GM12865 (cell line): ENCODE results near the gene FBXL17.
A peak's percentile ranks its signal among the peaks of the same experiment; 100 is the strongest.

Source experiments
- DNase-seq: peaks from one replicate; pipeline ENCODE4 v3.0.0; 2010; ENCODE audit warnings: low read depth
- H3K4me3 ChIP-seq: 2 replicates; pipeline ENCODE4 v1.5.1; 2011; ENCODE audit warnings: mild to moderate bottlenecking, low read depth, low read length, control low read depth
- TF ChIP-seq, protein P1 (sequence below): IDR thresholded peaks from 2 replicates; pipeline ENCODE4 v1.5.1; 2011; ENCODE audit warnings: low read length, control low read depth, low read depth, inconsistent platforms; ENCODE audit not compliant: insufficient read depth; ENCODE audit errors: missing control alignments

Gene FBXL17

DNA sequence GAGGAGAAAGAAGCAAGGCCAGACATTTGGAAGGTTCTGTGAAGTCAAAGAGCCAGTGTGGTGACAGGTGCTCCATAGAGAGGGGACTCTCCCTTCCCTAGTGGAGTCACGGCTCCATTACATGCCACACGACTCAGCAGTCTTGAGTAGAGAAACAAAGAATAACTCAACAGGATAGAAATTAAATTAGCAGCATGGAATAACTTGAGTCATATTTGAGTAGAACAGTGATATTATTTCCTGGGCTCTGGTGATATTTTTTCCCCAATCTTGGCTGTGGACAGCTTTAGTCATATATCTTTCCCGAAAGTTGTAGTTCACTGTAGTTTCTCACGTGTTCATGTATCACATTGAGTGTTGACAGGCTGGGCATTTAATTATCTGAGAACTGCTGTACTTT, 561.5 kb downstream of the FBXL17 start:
- TF ChIP-seq, protein P1, sequence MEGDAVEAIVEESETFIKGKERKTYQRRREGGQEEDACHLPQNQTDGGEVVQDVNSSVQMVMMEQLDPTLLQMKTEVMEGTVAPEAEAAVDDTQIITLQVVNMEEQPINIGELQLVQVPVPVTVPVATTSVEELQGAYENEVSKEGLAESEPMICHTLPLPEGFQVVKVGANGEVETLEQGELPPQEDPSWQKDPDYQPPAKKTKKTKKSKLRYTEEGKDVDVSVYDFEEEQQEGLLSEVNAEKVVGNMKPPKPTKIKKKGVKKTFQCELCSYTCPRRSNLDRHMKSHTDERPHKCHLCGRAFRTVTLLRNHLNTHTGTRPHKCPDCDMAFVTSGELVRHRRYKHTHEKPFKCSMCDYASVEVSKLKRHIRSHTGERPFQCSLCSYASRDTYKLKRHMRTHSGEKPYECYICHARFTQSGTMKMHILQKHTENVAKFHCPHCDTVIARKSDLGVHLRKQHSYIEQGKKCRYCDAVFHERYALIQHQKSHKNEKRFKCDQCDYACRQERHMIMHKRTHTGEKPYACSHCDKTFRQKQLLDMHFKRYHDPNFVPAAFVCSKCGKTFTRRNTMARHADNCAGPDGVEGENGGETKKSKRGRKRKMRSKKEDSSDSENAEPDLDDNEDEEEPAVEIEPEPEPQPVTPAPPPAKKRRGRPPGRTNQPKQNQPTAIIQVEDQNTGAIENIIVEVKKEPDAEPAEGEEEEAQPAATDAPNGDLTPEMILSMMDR: no peak
- peak; percentile 23 for DNase-seq
- no peak overlapping the region for H3K4me3 ChIP-seq

GRCh38 chr5:107817951-107818350, 563.9 kb downstream of the FBXL17 start:
- TF ChIP-seq, protein P1: no peak
- DNase-seq: no peak
- no peak overlapping the region for H3K4me3 ChIP-seq

GRCh38 chr5:107817436-107817835, 564.5 kb downstream of the FBXL17 start:
- TF ChIP-seq, protein P1: no peak
- DNase-seq: no peak
- H3K4me3 ChIP-seq: no peak overlapping the region

DNA sequence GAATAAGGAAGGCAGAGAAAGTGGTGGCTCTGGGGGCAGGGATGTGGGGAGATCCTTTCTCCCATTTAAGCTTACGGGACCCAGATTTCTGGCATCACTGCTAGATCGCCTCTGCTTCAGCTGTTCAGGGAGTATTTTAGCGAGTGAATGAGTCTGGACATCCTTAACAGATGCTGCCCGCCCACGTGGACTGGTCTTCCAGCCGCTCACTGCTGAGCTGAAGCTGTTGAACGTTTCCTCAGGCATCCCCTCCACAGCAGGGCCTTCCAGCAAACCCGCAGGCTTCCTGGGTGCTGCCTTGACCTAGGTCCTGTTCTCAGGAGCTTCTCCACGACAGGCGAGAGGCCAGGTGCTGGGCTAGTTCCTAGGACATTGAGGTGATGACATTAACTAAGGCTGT, 566.8 kb downstream of the FBXL17 start:
- DNase-seq: no peak
- TF ChIP-seq, protein P1: no peak
- no peak overlapping the region for H3K4me3 ChIP-seq

GRCh38 chr5:107814183-107814827, 567.6 kb downstream of the FBXL17 start:
- TF ChIP-seq, protein P1: no peak
- H3K4me3 ChIP-seq: no peak overlapping the region
- DNase-seq: no peak

DNA sequence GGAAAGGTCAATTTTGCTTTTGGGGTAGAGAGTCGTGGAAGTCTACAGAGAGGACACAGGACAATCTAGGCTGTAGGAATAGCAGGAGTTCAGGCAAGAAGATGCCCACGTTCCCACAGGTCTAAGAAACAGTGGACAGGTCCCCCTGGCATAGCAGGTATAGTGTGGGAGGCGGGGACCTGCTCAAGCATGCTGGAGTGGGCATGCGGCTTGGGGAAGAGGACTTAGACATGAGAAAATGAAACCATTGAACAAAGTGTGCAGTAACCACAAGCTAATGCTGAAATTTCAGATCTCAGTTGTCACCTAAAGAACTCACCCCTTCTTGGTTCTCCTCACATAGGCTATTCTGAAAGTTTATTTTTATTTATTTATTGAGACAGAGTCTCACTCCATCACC, 568.3 kb downstream of the FBXL17 start:
- no peak overlapping the region for H3K4me3 ChIP-seq
- peak; percentile 85 for DNase-seq
- TF ChIP-seq, protein P1: no peak

DNA sequence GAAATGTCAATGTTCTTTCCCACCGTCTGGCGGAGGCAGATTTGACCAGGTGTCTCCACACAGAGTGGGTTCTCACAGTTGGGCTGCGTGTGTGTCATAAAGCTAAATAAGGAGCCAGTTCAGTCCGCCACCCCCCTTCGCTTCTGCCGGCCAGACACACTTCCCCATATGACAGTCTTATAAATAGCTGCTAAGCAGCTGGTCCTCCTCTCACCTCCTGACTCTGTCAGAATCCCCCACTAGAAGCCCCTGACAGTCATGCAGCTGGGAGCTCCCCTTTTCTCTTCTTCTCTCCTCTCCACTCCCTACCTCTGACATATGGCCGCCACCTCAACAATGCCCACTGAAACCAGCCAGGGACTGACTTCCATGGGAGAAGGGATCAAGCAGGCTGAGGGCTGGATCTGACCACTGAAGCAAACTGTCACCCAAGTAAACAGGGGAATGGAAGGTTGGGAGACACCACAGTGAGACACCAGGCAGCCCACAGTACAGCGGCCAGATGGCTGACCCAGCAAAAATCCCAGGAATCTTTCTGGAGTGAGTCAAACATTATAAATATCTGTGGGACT, 569.2 kb downstream of the FBXL17 start:
- TF ChIP-seq, protein P1: no peak
- peak; percentile 89 for DNase-seq
- no peak overlapping the region for H3K4me3 ChIP-seq
